Fibroblast of skin of back (primary cell): ENCODE results near the gene ENTHD1.
A peak's percentile ranks its signal among the peaks of the same experiment; 100 is the strongest.

Source experiments
- DNase-seq: peaks from one replicate; pipeline ENCODE4 v3.0.0-alpha.2; 2013

The ENTHD1 gene

GRCh38 chr22:39845529-39845928 lies 48.0 kb downstream of the ENTHD1 start:
- no peak for DNase-seq

GRCh38 chr22:39839917-39840510 lies 53.5 kb downstream of the ENTHD1 start:
- DNase-seq, result no peak

DNA sequence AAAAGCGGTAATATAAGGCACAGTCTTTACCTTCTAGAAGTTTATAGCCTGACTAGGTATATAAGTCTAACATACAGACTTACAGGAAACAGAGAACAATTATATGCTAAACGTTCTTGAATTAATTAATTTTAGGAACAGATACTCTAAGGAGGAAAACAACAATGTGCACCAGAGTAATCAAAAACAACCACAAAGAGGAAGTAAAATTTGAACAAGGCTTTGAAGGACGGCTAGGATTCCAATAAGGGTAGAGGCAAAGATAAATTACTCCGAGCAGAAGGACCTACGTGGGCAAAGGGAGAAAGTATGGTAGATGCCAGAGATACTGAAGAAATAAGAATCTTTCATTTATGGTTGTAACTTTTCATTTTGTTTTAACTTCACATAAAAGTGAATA lies 54.4 kb downstream of the ENTHD1 start:
- no peak for DNase-seq

- no peak for DNase-seq
Observed at GRCh38 chr22:39833610-39834009, 60.0 kb downstream of the ENTHD1 start.

DNA sequence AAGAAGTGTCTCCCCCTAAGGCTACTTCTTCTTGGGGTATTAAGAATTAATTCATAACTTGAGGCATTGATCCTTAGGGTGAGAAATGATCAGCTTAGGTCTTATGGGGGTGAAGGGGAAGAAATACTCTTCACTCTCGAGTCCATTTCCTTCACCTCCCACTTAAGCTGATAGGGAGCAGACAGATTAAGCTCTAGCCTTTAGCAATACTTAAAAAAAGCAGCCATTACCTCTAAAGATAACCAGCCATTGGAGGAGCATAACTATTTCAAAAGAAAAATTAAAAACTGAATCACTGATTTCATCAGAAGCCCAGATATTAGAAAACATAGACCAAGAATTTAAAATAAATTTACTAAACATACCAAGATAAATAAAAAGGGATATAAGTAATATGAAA lies 60.5 kb downstream of the ENTHD1 start:
- no peak for DNase-seq

DNA sequence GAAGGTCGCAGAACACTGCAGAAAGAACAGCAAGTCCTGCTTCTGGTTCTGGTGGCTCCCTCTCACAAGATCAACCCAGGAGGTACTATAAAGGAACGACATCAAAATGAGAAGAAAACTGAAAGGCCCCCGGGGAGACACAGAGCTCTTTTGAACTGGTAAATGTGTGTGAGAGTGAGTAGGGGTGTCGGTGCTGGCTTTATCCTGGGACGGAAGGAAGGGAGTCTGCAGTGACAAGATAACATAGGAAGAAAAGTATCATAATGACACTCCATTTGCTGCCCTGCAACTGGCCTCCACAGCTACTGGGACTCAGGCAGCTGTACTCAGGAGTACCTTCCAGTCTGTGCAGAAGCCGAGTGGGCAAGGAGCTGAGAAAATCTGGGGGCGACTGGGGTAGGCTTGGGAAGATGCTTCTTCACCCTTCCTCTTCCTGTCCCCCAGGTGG lies 60.9 kb downstream of the ENTHD1 start:
- no peak for DNase-seq

- peak; percentile 16 for DNase-seq
Observed at GRCh38 chr22:39825661-39826102, 67.9 kb downstream of the ENTHD1 start.

- DNase-seq, result no peak
Observed at GRCh38 chr22:39821008-39821407, 72.6 kb downstream of the ENTHD1 start.

DNA sequence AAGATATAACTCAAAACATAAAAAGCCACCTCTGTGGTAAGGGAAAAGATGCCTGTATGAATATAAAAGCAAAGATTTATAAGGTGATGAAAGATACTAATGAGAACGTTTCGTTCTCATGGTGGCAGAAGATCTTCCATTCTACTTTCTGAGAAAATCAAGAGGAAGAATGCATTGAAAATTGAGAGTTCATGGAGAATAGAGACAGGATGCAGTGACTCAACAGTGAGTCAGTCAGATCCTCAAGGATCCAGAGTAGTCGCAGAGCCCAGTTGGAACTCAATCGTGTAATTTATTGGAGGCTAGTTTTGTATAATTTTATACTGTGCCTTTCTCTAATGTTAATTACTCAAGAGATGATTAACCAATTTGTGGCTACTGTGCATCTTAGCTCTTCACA lies 73.3 kb downstream of the ENTHD1 start:
- DNase-seq, result peak; percentile 88

GRCh38 chr22:39819429-39819828 lies 74.1 kb downstream of the ENTHD1 start:
- no peak for DNase-seq

DNA sequence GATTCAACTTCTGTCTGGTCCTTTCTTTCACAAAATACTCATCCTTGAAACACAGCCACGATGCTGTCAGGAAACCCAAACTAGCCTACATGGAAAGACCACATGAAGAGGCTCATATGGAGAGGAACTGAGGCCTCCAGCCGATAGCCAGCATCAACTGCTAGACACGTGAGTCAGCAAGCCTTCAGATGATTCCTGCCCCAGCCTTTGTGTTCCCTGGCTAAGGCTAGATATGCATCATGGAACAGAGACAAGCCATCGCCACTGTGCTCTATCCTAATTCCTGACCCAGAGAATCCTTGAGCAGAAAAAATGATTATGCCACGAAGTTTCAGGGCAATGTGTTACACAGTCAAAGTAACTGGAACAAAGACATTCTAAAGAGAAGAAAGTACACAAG lies 75.5 kb downstream of the ENTHD1 start:
- peak; percentile 69 for DNase-seq

GRCh38 chr22:39815932-39816331 lies 77.6 kb downstream of the ENTHD1 start:
- no peak for DNase-seq

DNA sequence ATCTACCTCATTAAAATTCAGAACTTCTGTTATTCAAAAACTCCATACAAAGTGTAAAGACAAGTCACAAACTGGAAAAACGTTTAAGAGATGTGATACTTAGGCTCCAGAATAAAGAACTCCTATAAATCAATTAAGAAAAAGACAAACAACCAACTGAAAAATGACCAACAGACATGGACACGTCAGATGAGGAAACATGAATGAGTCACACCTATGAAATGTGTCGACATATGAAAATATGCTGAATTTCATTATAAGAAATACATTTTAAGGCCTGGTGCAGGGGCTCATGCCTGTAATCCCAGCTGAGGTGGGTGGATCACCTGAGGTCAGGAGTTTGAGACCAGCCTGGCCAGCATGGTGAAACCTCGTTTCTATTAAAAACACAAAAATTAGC lies 78.7 kb downstream of the ENTHD1 start:
- DNase-seq, result peak; percentile 68

GRCh38 chr22:39809772-39810557 lies 83.6 kb downstream of the ENTHD1 start:
- DNase-seq, result no peak

- no peak for DNase-seq
Observed at GRCh38 chr22:39808081-39808480, 85.5 kb downstream of the ENTHD1 start.

DNA sequence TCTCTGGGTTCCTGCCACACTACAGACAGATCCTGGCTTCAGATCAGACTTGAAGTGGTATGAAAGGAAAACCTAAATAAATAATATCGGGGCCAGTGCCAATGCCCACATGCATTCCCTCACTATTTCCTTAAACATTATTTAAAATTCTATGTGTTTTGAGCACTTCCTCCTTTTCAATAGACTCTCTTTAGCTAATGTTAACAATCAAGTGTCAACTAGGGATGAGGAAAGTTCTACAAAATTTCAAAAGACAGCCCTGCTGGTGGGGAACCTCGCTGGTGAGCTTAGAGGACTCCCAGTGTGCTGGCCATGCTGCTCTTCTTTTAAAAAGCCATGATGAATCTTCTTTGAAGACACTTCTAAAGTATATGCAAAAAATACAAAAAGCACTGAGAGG lies 87.5 kb downstream of the ENTHD1 start:
- DNase-seq, result no peak

GRCh38 chr22:39805117-39805516 lies 88.4 kb downstream of the ENTHD1 start:
- DNase-seq, result no peak

DNA sequence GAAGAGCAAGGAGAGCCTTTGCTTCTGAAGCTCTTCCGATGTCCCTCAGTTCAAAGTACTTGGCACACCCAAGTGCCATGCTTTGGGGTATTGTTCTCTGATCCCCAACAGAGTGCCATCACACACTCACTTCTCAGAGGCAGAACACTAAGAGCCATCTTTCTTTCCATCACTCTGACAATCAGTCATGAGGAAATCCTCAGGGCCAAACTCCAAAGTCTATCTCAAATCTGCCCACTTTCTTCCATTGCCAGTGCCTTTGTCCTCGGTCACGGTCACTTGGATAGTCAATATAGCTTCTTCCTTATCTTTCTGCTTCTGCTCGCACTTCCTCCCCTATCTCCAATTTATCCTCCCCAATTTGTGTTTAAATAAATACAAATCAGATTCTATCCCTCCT lies 90.9 kb downstream of the ENTHD1 start:
- no peak for DNase-seq

GRCh38 chr22:39800790-39801520 lies 92.6 kb downstream of the ENTHD1 start:
- no peak for DNase-seq

DNA sequence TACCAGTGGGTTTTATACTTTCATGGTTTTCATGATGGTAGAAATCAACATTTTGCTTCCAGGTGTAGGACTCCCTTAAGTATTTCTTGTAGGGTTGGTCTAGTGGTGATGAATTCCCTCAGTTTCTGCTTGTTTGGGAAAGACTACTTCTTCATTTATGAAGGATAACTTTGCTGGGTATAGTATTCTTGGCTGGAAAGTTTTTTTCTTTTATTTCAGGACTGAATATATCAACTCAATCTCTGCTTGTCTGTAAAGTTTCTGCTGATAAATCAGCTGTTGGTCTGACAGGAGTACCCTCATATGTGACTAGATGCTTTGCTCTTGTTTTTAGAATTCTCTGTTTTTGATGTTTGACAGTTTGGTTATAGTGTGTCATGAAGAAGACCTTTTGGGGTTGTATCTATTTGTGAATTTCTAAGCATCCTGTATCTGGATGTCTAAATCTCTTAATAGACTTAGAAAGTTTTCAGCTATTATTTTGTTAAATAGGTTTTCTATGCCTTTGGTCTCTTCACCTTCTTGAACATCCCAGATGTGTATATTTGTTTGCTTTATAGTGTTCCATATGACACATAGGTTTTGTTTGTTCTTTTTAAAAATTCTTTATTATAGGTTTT lies 95.9 kb downstream of the ENTHD1 start:
- DNase-seq, result no peak

DNA sequence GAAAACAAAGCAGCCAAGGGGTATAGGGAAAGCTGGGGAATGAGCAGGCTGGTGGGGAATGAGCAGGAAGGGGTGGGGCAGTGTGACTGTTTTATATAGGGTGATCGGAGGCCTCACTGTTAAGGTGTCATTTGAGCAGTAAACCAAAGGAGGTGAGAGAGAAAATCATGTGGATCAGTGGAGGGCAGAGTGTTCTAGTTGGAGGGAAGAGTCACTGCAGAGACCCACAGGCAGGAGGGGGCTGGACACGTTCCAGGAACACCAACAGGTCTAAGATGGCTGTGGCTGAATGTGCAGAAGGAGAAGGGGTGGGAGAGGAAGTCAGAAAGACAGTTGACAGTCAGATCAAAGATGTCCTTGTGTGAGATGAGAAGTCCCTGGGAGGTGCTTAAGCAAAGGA lies 103.8 kb downstream of the ENTHD1 start:
- no peak for DNase-seq

- no peak for DNase-seq
Observed at GRCh38 chr22:39785232-39785631, 108.3 kb downstream of the ENTHD1 start.
